Astrocyte of the hippocampus (primary cell): ENCODE data around the gene CLNK.
A peak's percentile ranks its signal among the peaks of the same experiment; 100 is the strongest.

Experiments
- DNase-seq: peaks from one replicate; pipeline ENCODE4 v3.0.0; 2011; ENCODE audit warnings: low read depth, low spot score

CLNK gene

GRCh38 chr4:10684631-10685030 lies at the start of gene CLNK:
Gene CLNK, minus strand, starts transcription at chr4:10684768. Its CDS starts 16,899 bp downstream, at chr4:10667869.
- DNase-seq = no peak

- DNase-seq = no peak
Observed at GRCh38 chr4:10733481-10734062, 49.0 kb upstream of the CLNK start.

GRCh38 chr4:10732914-10733415 lies 48.4 kb upstream of the CLNK start:
- DNase-seq = no peak

DNA sequence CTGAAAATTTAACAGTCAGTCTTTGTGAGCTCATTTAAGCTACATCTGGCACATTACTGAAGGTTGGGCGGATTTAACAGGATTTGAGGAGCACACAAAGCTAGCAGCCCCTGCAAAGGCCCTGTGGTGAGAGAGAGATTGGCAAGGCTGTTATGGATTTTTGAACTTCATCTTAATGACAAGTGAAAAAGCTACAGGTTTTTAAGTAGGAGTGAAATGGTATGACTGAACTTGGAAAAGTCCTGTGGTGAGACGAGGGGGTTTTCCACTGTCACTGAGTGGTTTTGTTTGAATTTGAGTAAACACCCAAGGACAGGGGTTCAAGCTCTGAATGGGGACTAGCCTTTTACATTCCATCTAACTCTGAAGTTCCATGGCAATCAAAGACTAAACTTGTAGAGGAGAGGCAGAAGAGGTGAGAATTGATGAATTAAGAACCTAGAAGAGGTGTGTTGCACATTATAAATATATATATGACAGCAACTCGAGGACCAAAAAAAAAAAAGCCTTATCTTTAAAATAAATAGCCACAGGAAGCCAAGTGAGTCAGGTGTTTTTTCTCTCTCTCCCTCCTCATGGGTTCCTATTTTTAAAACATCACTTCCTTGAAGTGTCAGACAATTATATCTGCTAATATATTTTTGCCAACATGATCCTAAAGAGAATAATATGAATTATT lies 47.8 kb upstream of the CLNK start:
- DNase-seq = no peak

GRCh38 chr4:10731690-10732089 lies 47.1 kb upstream of the CLNK start:
- DNase-seq = no peak

DNA sequence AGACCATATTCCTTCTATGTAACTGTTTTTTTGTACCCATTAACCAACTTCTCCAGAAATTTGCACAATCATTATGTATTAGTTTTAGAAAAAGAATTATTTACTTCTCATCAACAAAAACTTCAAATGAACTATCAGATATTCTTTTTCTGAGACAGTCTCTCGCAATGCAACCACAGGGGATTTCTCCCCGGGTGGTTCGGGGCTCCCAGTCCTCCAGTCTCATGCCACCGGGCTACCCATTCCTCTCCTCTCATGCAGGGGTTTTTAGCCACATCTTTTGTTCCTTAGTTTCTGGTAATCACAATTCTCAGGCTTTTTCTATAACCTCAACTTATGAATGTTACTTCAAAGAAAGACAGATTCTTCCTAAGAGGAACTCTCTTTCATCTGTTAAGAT lies 46.6 kb upstream of the CLNK start:
- no peak for DNase-seq

GRCh38 chr4:10730590-10730989 lies 46.0 kb upstream of the CLNK start:
- DNase-seq = no peak

- no peak for DNase-seq
Observed at GRCh38 chr4:10730019-10730418, 45.5 kb upstream of the CLNK start.

DNA sequence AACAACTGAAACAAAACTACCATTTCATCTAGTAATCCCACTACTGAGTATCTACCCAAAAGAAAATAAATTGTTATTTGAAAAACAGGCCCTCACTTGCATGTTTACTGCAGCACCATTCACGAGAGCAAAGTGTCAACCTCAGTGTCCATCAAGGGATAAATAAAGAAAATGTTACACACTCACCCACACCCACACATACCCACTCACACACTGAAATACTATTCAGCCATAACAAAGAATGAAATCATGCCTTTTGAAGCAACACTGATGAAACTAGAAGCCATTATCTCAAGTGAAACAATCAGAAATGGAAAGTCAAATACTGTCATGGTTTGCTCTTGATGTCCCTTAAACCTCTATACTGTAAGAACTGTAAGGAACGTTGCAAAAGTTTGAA lies 44.8 kb upstream of the CLNK start:
- no peak for DNase-seq

DNA sequence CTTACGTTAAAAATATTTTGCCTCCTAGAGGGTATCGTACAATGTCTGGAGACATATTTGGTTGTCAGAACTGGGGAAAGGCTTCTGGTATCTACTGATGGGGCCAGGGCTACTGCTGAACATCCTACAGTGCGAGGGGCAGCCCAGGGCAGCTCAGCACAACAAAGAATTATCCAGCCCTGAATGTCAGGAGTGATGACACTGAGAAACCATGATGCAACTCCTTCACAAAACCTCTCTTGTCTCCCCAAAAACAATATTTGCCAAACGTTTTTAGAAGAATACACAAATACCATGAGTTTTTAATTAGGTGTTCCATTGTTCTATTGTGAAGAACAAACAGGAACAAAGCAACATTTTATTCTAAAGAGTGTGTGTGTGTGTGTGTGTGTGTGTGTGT lies 43.4 kb upstream of the CLNK start:
- no peak for DNase-seq

DNA sequence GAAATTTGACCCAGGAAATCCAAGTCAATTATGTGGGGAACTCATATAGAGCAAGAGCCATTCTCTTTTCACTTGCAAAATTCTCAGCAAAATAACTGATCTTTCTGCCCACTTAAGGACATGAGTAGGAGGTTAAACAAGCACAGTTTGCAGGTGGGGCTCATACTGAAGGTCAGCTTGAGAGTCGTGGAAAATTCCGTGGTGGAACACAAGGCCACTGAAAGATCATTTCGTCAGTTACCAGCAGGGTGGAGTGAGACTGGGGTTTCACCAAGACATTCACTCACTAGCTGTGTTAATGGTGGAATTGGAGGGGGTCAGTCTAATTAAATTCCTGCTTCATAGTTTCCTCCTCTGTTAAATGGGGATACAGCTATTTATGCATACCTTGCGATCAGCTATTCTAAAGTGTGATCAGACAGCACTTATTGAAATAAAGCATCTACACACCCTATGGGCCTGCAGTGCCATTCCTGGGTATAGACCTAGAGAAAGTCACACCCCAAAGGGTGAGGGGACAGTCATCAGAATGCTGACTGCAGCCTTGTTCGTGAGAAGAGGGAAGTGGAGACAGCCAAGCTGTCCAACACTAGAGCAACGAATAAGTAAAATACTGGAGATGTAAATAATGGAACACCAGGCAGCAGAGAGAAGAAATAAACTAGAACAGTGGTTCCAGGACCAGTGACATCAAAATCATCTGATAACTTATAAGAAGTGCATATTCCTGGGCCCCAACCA lies 42.7 kb upstream of the CLNK start:
- DNase-seq = no peak

DNA sequence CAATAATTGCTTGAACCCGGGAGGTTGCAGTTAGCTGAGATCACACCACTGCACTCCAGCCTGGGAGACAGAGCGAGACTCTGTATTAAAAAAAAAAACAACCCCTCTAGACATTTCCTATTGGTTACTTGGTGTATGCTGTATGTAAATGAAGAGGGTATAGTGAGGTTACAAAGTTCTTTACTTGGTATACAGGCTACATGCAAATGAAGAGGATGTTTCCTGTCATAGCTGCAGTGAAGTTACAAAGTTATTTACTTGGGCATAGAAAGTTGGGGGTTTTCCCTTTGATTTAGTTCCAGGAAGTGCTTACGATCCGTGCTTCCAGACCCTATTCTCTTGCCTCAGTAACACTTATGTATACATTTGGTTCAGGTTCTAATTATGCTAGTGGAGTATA lies 38.4 kb upstream of the CLNK start:
- DNase-seq = no peak

DNA sequence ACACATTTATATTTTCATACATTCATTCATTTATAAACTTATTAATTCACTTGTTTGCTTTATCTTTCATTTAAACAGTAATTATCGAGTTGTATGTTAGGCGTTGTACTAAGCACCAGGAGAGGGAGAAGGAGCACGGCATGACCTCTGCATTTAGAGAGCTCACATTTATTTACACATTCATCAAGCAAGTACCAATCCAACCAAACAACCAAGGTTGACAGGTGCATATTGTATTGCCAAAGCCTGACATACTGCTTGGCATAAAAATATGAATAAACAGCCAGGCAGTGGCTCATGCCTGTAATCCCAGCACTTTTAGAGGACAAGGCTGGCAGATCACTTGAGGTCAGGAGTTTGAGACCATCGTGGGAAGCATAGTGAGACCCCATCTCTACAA lies 37.0 kb upstream of the CLNK start:
- DNase-seq = no peak

GRCh38 chr4:10716163-10716562 lies 31.6 kb upstream of the CLNK start:
- DNase-seq = no peak

DNA sequence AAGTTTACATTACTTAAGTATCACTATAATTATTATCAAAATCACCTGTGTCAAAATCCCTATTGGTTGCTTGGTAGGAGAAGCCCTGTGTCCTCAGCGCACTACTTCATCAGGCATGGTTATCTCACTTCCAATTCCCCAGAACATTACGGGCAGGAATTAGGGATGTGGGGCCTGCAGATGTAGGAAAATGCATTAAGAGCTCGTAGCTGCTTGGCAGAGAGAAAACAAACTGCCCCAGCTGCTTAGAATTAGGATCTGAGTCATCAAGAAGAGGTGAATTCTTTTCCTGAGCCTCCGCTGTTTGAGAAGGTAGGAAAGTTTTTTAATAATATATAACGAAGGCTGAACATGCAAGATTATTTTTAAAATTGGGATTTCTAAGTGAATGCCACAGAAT lies 31.1 kb upstream of the CLNK start:
- peak; percentile 56 for DNase-seq

DNA sequence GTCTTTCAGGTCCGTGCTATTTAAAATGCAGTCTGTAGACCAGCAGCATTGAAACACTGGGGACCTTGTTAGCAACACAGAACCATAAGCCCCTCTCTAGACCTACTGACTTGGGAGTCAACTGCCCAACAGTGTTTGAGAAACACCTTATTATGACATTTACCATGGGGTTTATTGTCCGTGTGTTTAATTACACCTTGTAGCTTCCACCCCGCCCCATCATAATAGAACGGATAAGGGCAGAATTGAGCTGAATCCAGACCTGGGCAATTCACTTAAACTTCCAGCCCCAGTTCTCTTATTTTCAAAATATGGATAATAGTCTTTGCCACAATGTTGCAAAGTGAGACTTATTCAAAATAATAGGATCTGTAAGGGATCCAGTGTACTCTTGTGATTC lies 30.6 kb upstream of the CLNK start:
- no peak for DNase-seq

- DNase-seq = no peak
Observed at GRCh38 chr4:10713591-10713990, 29.0 kb upstream of the CLNK start.

DNA sequence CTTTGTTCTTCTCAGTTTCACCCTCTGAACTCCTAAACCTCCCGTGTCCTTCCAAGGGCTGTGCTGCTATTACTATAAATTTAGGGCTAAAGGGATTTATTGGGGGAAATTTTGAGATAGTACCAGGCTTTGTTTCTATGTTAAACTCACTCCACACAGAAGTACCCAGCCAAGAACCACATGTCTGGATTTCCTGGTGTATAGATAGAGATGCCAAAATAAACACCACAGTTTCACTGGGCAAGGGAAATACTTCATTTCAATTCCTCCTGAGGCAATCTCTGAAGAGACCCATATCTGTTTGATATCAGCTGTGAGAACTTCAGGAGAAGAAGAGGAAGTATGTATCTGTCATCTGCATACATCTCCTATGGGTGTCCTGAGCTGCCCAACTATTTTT lies 21.7 kb upstream of the CLNK start:
- peak; percentile 60 for DNase-seq

DNA sequence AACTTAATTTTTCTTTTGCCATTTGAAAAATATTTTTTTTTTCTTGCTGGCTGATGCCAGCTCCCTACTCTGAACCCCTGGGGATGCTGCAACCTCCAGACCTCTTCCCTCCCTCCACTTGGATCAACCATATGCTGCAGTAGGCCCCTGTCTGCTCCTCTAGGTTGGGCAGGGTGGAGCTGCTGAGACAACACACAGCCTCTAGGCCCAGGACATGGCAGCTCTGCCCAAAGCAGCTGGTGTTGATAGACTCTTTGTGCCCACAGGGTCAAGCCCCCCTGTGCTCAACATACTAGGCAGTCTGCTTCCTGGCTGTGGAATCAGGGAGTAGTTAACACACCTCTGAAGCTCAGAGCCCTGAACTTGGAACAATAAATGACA lies 19.9 kb upstream of the CLNK start:
- DNase-seq = no peak

DNA sequence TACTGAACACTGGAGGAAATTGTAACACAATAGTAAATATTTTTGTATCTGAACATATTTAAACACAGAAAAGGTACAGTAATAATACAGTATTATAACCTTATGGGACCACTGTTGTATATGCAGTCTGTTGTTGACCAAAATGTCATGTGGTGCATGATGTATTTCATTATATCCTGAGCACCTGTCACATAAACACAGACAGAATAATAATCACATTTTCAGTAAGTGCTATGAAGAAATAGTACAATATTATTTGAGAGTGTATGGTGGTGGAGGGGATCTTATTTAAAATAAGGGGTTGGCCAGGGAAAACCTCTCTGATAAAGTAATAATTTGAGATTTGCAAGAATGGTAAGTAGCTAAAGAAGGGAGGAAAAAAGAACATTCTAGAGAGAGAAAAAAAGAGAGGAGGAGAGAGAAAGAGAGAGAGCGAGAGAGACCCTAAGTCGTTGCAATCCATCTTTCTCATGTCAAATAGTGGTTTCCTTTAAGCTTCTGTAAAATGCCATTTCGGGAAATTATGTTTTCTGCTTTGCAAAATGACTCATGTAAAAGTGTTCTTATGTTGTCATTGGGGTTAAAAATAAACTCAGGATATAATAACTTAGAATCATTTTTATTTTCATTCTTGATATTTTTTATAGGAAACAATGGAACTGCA lies 19.3 kb upstream of the CLNK start:
- DNase-seq = no peak

GRCh38 chr4:10703156-10703555 lies 18.6 kb upstream of the CLNK start:
- no peak for DNase-seq

DNA sequence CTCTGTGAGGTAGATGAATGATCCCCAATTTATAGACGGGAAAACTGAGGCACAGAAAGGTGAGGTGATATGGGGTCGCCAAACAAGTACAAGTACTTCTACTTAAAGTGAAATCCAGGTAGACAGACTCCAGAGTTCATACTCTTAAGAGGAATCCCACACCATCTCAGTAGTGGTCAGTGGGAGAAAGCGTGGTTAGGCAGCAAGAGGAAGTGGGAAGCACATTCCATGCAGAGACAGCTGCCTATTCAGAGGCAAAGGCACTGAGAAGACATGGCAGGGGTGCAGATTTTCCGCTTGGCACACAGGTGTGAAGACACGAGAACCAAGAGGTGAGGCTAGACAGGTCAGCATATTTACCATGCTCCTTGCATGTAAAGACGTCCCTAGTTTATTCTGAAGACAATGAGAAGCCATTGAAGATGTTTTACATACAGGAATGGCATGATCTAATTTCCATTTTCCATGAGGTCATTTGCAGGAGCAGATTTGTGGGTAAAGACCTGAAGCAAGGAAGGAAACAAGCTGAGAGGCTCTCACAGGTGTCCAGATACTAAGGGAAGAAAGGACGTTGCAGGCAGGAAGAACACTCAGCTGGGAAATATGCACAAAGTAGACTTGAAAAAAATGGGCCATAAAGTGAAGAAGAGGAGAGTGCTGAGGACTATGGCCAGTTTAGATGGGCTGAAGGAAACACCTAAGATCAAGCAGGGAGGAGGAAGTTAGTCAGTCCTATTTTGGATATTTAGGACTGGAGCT lies 17.3 kb upstream of the CLNK start:
- peak; percentile 29 for DNase-seq
